HG03196 (cell line): ENCODE results near the gene MAP4.

Experiments used
- ATAC-seq: cut with Tn5 transposase; IDR thresholded peaks from one replicate; pipeline ENCODE4 v1.9.1; 2021; ENCODE audit not compliant: unreplicated experiment

MAP4 gene

GRCh38 chr3:47867451-47868044, 148.7 kb downstream of the MAP4 start:
- no peak for ATAC-seq

DNA sequence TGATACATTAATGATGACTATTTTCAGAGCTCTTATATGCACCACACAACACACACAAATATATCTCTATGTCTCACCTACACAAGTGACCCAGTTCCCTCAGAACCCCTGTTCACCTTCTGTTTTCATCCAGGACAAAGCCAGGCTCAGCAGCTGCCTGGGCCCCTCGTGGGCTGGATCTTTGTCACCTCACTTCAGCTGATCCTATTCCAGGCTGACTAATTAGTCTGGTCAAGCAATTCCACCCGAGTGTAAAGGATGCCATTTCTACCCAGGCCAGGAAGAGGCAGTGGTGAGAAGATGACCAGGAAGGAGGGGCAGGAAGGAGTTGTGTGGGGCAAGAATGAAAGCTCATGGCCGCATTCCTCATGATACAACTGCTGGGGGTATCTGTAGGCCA, 151.0 kb downstream of the MAP4 start:
- ATAC-seq, result no peak

- no peak for ATAC-seq
Observed at GRCh38 chr3:47863391-47864128, 152.7 kb downstream of the MAP4 start.

DNA sequence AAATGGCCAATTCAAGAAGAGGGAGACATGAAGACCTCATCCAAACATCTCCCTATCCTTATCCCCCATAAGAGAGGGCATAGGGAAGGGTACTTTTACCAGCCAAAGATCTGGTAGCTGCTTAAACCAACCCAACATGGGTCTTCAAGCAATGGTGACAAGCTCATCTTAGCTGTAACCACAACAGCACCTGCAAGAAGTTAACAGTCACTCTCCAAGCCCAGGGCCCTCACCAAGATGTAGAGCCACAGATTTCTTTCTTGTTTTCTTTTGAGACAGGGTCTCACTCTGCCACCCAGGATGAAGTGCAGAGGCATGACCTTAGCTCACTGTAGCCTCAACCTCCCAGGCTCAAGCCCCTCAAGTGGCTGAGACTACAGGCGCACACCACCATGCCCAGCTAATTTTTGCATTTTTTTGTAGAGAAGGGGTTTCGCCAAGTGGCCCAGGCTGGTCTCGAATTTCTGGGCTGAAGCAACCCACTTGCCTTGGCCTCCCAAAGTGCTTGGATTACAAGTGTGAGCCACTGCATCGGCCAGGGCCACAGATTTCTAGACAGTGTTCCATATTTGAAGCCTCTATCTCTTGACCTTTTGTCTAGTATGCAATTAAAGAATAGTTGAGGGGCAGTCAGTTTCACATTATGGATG, 156.1 kb downstream of the MAP4 start:
- ATAC-seq, result no peak

GRCh38 chr3:47857151-47857550, 159.1 kb downstream of the MAP4 start:
- ATAC-seq, result no peak

DNA sequence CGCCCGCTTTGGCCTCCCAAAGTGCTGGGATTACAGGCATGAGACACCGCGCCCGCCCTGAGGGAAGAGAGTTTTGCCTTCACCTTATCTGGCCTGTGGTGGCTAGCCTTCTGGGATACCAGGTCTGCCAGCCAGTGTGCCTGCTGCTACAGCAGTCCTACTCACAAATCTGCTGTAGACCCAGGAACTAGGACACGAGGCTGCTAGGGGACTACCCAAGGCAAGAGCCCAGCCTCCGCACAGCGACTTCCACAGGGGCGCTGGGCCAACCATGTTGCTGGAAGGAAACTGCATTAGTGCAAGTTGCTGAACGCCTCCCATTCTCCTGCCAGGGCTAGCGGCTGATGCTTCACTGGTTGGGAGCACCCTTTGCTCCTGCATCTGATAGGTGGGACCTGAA, 159.5 kb downstream of the MAP4 start:
- no peak for ATAC-seq

- ATAC-seq, result no peak
Observed at GRCh38 chr3:47855461-47856383, 160.5 kb downstream of the MAP4 start.

DNA sequence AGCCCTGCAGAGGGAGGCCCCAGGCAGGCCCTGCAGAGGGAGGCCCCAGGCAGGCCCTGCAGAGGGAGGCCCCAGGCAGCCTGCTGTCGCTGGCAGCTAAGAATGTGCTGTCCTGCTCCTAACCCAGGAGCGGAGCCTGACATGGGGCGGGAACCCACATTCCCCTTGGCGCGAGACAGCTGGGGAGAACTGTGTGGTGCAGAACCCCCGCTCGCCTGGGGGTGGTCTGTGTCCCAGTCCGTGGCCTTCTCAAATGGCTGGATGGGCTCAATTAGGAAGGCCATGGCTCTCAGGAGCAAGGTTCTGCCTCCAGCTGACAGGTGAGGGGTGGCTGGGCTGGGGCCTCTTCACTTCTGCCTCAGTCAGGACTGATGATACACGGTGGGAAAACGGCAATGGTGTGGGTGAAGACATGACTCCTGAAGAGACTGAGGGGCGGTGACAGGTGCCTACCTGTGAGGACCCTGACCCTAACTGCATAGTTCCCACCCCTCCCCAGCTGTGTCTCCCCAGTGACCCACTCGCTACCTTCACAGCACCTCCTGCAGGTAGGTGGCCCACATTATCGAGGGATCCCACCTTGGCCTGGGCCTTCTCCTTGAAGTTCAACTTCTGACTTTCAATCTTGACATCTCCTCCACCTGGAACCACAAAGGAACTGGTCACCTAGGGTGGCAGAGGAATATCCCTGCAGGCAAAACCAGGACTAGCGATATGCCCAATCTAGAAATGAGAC, 161.3 kb downstream of the MAP4 start:
- ATAC-seq, result no peak

DNA sequence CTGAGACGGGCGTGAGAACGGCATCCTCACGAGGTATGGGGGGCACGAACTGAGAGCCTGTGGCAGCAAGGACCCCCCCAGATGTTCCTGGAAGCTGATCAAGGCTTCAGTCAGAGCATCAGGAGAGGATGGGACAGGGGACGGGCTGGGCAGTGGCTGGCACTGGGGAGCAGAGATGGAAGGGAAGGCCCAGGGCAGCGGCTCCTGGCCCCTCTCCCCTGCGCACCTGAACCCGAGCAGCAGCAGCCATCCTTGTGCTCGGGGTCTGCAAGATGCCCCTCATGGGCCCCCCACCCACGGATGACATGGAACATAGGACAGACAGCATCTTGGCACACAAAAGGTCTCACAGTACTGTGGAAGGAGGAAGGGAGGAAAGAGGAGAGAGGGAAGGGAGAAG, 161.9 kb downstream of the MAP4 start:
- no peak for ATAC-seq

DNA sequence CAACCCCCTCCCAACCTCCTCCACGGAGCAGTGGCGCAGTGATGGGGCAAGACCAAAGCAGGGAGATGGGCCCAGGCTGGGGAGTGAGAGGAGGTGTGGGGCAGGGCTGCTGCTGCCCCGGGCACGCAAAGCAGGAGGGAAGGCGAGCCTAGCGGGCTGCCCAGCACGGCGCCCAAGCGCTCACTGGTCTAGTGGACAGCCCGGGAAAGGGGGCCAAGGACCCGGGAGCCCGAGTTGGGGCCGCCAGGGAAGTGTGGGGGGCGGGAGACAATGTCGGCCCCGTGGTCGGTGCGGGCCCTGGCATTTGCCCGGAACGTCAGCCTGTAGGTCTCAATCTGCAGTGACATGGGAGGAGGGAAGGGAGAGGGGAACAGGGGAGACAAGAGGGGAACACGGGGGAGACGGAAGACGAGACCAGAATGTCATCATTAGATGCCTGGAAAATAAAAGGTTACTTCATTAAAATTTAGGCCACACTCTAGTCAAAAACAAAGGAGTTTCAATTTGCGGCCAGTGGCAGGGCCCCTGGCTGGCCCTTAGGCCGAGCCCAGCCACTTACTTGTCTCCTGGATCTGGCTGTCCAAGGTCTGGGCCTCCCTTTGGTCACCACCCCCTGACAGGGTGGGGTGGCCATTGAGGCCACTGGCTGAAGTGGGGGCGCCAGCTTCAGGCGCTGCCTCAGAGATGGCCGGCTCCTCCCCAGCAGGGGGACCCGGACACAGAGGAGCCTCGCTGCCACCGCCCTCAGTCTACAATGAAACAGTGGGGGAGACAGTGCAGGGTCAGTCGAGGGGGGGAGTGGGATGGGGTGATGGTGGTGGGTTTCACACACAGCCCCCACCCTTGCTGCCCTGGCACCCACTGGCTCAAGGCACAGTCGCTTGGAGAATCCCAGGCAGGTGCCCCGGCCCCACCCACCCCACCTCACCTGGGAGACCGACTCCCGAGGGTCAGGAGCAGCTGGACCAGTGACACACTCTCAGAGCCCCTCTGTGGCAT, 163.3 kb downstream of the MAP4 start:
- no peak for ATAC-seq

GRCh38 chr3:47851888-47852603, 164.2 kb downstream of the MAP4 start:
- no peak for ATAC-seq

GRCh38 chr3:47850564-47851410, 165.4 kb downstream of the MAP4 start:
- no peak for ATAC-seq

GRCh38 chr3:47849699-47850563, 166.3 kb downstream of the MAP4 start:
- no peak for ATAC-seq

DNA sequence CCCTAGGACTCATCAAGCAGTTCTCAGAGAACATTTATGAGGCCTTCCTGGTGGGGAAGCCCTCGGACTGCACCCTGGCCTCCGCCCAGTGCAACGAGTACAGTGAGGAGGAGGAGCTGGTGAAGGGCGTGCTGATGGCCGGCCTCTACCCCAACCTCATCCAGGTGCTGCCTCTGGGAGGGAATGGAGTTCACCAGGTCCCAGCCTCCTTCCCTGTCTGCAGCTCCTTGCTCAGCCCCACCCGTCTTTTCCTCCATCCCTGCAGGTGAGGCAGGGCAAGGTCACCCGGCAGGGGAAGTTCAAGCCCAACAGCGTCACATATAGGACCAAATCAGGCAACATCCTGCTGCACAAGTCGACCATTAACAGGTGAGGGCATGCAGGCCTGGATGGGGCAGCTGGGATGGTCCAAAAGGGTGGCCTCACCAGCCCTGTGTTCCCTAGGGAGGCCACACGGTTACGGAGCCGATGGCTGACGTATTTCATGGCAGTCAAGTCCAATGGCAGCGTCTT, 167.0 kb downstream of the MAP4 start:
- no peak for ATAC-seq

GRCh38 chr3:47848599-47849117, 167.6 kb downstream of the MAP4 start:
- no peak for ATAC-seq

GRCh38 chr3:47847801-47848518, 168.3 kb downstream of the MAP4 start:
- ATAC-seq, result no peak
